ENCODE measurements around the gene SINHCAF. TPM values are rescaled to one million over a fixed set of nuclear protein-coding genes. Genes with fewer than 3 reads are reported as not detected.

Gene SINHCAF
- total RNA-seq, 4 donors from 2014 or later, result 1.5 to 8.6 (median 2.8) TPM

- Histone ChIP-seq H3K4me3 (peak overlapping the region; percentile 29 to 51 (median 48)), H3K9me3 (no peaks in the 10 kb centered on the region), H3K27me3 (no peaks in the 10 kb centered on the region), H3K4me1 (peaks cover 6 to 9% of the 10 kb centered on the region in 2 donors), H3K27ac (peak overlapping the region in 3 of 4 donors; percentile 1 to 16 (median 15)), H3K36me3 (no peaks in the 10 kb centered on the region)
- in situ Hi-C loops (cut with MboI; ENCODE audit: low sequenced_read_pairs in 4 of 4), result no loop called here
- DNase-seq (peak; percentile 5 to 29), ATAC-seq (peak; percentile 47 to 77)
- intact Hi-C loops (cut with DNase I; ENCODE audit: low total_unique reads), result loop anchor here (1.0 kb wide), 1 partner anchor 44 kb away; the partner anchor contains the start of gene SINHCAF
- TF ChIP-seq CTCF (IDR thresholded peaks at IDR 0.05 in 4 of 5, conservative IDR thresholded peaks at IDR 0.05 in 1 of 5) (no peak), POLR2A (IDR thresholded peaks at IDR 0.05) (no peak)
Measured at GRCh38 chr12:31369712-31370521, 44.0 kb upstream of the SINHCAF start.

- in situ Hi-C loops (cut with MboI; ENCODE audit: low sequenced_read_pairs in 4 of 4), result no loop called here
Measured at GRCh38 chr12:31368666-31369361, 42.9 kb upstream of the SINHCAF start.

GRCh38 chr12:31366104-31366621, 40.2 kb upstream of the SINHCAF start:
- DNase-seq (no peak), ATAC-seq (no peak)
- Histone ChIP-seq H3K4me3 (no peak overlapping the region), H3K9me3 (no peaks in the 10 kb centered on the region), H3K4me1 (peaks cover 6 to 9% of the 10 kb centered on the region in 2 donors), H3K27ac (no peak overlapping the region), H3K27me3 (no peaks in the 10 kb centered on the region), H3K36me3 (no peaks in the 10 kb centered on the region)
- in situ Hi-C loops (cut with MboI; ENCODE audit: low sequenced_read_pairs in 4 of 4) (no loop called here), intact Hi-C loops (cut with DNase I; ENCODE audit: low total_unique reads) (no loop called here)
- TF ChIP-seq CTCF (IDR thresholded peaks at IDR 0.05 in 4 of 5, conservative IDR thresholded peaks at IDR 0.05 in 1 of 5) (no peak), POLR2A (IDR thresholded peaks at IDR 0.05) (no peak)

More at GRCh38 chr12:31368666-31369361, 42.9 kb upstream of the SINHCAF start:
- Histone ChIP-seq H3K27ac (no peak overlapping the region), H3K36me3 (no peaks in the 10 kb centered on the region), H3K4me3 (no peak overlapping the region), H3K9me3 (no peaks in the 10 kb centered on the region), H3K27me3 (no peaks in the 10 kb centered on the region), H3K4me1 (peaks cover 6 to 9% of the 10 kb centered on the region in 2 donors)
- ATAC-seq, result no peak
- intact Hi-C loops (cut with DNase I; ENCODE audit: low total_unique reads), result no loop called here
- TF ChIP-seq POLR2A (IDR thresholded peaks at IDR 0.05), result no peak
- TF ChIP-seq CTCF (IDR thresholded peaks at IDR 0.05 in 4 of 5, conservative IDR thresholded peaks at IDR 0.05 in 1 of 5), result no peak
- no peak for DNase-seq

- no peak for TF ChIP-seq POLR2A (IDR thresholded peaks at IDR 0.05)
- TF ChIP-seq CTCF (IDR thresholded peaks at IDR 0.05 in 4 of 5, conservative IDR thresholded peaks at IDR 0.05 in 1 of 5), result no peak
- no peak for ATAC-seq
- Histone ChIP-seq H3K27ac (no peak overlapping the region), H3K27me3 (no peaks in the 10 kb centered on the region), H3K4me3 (no peak overlapping the region), H3K4me1 (no peaks in the 10 kb centered on the region), H3K9me3 (no peaks in the 10 kb centered on the region), H3K36me3 (no peaks in the 10 kb centered on the region)
- DNase-seq, result no peak
- in situ Hi-C loops (cut with MboI; ENCODE audit: low sequenced_read_pairs in 4 of 4), result no loop called here
- intact Hi-C loops (cut with DNase I; ENCODE audit: low total_unique reads), result no loop called here
Measured at GRCh38 chr12:31363831-31364230, 37.9 kb upstream of the SINHCAF start.

Measured in gastrocnemius medialis (tissue), 4 donors.